Effector memory CD8-positive, alpha-beta T cell (primary cell): ENCODE data around the gene PHLDA1.
"Not testable (repeated sequence)": the region's sequence is repeated elsewhere in the genome, so short reads cannot be mapped to it uniquely, and the experiment has no call there.

ENCODE experiments used
- ATAC-seq: fragments of 150-1000 bp; cut with Tn5 transposase; replicated peaks from 2 replicates; pipeline ENCODE4 v1.10.0; 2021; ENCODE audit warnings: mild to moderate bottlenecking, moderate library complexity
- DNase-seq, 3 experiments: peaks; one replicate each; pipeline ENCODE4 v3.0.0; 2021
- H3K27ac Mint-ChIP-seq, 2 donors: one replicate each; pipeline ENCODE4 v1.8.0; 2022; ENCODE audit warnings: mild to moderate bottlenecking in 2 of 2, mixed read lengths in 2 of 2, moderate library complexity in 2 of 2
- H3K27me3 Mint-ChIP-seq, 2 donors: one replicate each; pipeline ENCODE4 v1.8.0; 2022; ENCODE audit warnings: mixed read lengths in 2 of 2
- H3K36me3 Mint-ChIP-seq: one replicate; pipeline ENCODE4 v1.8.0; 2022; ENCODE audit warnings: mild to moderate bottlenecking, moderate library complexity, mixed read lengths; ENCODE audit not compliant: insufficient read depth
- H3K4me1 Mint-ChIP-seq, 2 donors: one replicate each; pipeline ENCODE4 v1.8.0; 2022; ENCODE audit warnings: low read depth in 2 of 2, mixed read lengths in 2 of 2
- H3K4me3 Mint-ChIP-seq, 2 donors: one replicate each; pipeline ENCODE4 v1.8.0; 2022; ENCODE audit warnings: mild to moderate bottlenecking in 2 of 2, mixed read lengths in 2 of 2, moderate library complexity in 2 of 2
- H3K9me3 Mint-ChIP-seq, 2 donors: one replicate each; pipeline ENCODE4 v1.8.0; 2022; ENCODE audit warnings: mixed read lengths in 2 of 2

PHLDA1 gene

GRCh38 chr12:75998292-75999063, 33.1 kb downstream of the PHLDA1 start:
- H3K27ac Mint-ChIP-seq, result no peak overlapping the region
- no peak overlapping the region for H3K4me3 Mint-ChIP-seq
- peaks cover 0 to 3% of the 10 kb centered on the region in 2 donors for H3K4me1 Mint-ChIP-seq
- ATAC-seq, result no peak
- no peak for DNase-seq
- no peaks in the 10 kb centered on the region for H3K36me3 Mint-ChIP-seq
- no peaks in the 10 kb centered on the region for H3K27me3 Mint-ChIP-seq
- H3K9me3 Mint-ChIP-seq, result no peaks in the 10 kb centered on the region

GRCh38 chr12:75997658-75998057, 33.9 kb downstream of the PHLDA1 start:
- no peaks in the 10 kb centered on the region for H3K27me3 Mint-ChIP-seq
- ATAC-seq (no peak), DNase-seq (no peak)
- peaks cover 0 to 3% of the 10 kb centered on the region in 2 donors for H3K4me1 Mint-ChIP-seq
- no peak overlapping the region for H3K4me3 Mint-ChIP-seq
- no peaks in the 10 kb centered on the region for H3K9me3 Mint-ChIP-seq
- no peaks in the 10 kb centered on the region for H3K36me3 Mint-ChIP-seq
- H3K27ac Mint-ChIP-seq, result no peak overlapping the region

- H3K4me1 Mint-ChIP-seq, result peaks cover 0 to 3% of the 10 kb centered on the region in 2 donors
- no peak overlapping the region for H3K4me3 Mint-ChIP-seq
- H3K27ac Mint-ChIP-seq, result no peak overlapping the region
- no peaks in the 10 kb centered on the region for H3K27me3 Mint-ChIP-seq
- DNase-seq, result no peak
- no peaks in the 10 kb centered on the region for H3K9me3 Mint-ChIP-seq
- H3K36me3 Mint-ChIP-seq, result no peaks in the 10 kb centered on the region
- ATAC-seq, result no peak
These were observed 34.6 kb downstream of the PHLDA1 start for GRCh38 chr12:75996861-75997447.

- Mint-ChIP-seq H3K36me3 (no peaks in the 10 kb centered on the region), H3K4me3 (no peak overlapping the region), H3K4me1 (peaks cover 0 to 3% of the 10 kb centered on the region in 2 donors), H3K27me3 (peaks cover 0 to 4% of the 10 kb centered on the region in 2 donors), H3K9me3 (no peaks in the 10 kb centered on the region), H3K27ac (no peak overlapping the region)
- ATAC-seq, result no peak
- no peak for DNase-seq
These were observed 35.9 kb downstream of the PHLDA1 start for GRCh38 chr12:75995691-75996090.

- ATAC-seq (no peak), DNase-seq (no peak)
- Mint-ChIP-seq H3K4me1 (peaks cover 0 to 3% of the 10 kb centered on the region in 2 donors), H3K27me3 (peaks cover 0 to 9% of the 10 kb centered on the region in 2 donors), H3K4me3 (no peak overlapping the region), H3K27ac (peak overlapping the region in 1 of 2 donors; percentile 26), H3K9me3 (no peaks in the 10 kb centered on the region), H3K36me3 (no peaks in the 10 kb centered on the region)
These were observed 37.4 kb downstream of the PHLDA1 start for GRCh38 chr12:75994069-75994740.

- no peaks in the 10 kb centered on the region for H3K36me3 Mint-ChIP-seq
- H3K9me3 Mint-ChIP-seq, result no peaks in the 10 kb centered on the region
- peaks cover 0 to 3% of the 10 kb centered on the region in 2 donors for H3K4me1 Mint-ChIP-seq
- no peak overlapping the region for H3K27ac Mint-ChIP-seq
- no peak for DNase-seq
- ATAC-seq, result no peak
- H3K27me3 Mint-ChIP-seq, result peaks cover 0 to 16% of the 10 kb centered on the region in 2 donors
- no peak overlapping the region for H3K4me3 Mint-ChIP-seq
These were observed 39.8 kb downstream of the PHLDA1 start for GRCh38 chr12:75991753-75992152.

- Mint-ChIP-seq H3K9me3 (no peaks in the 10 kb centered on the region), H3K4me3 (no peak overlapping the region), H3K27ac (no peak overlapping the region), H3K27me3 (peaks cover 0 to 16% of the 10 kb centered on the region in 2 donors), H3K4me1 (peaks cover 2 to 7% of the 10 kb centered on the region in 2 donors), H3K36me3 (no peaks in the 10 kb centered on the region)
- no peak for DNase-seq
- ATAC-seq, result no peak
These were observed 41.2 kb downstream of the PHLDA1 start for GRCh38 chr12:75990189-75990912.

- H3K36me3 Mint-ChIP-seq, H3K4me3 Mint-ChIP-seq, H3K9me3 Mint-ChIP-seq, ATAC-seq, DNase-seq, H3K27ac Mint-ChIP-seq: not testable (repeated sequence)
- H3K27me3 Mint-ChIP-seq, result peaks cover 0 to 16% of the 10 kb centered on the region in 2 donors
- H3K4me1 Mint-ChIP-seq, result peaks cover 17 to 18% of the 10 kb centered on the region in 2 donors
These were observed 43.9 kb downstream of the PHLDA1 start for GRCh38 chr12:75987709-75988108.

GRCh38 chr12:75986001-75986746, 45.4 kb downstream of the PHLDA1 start:
- ATAC-seq (no peak), DNase-seq (no peak)
- Mint-ChIP-seq H3K9me3 (no peaks in the 10 kb centered on the region), H3K4me3 (no peak overlapping the region), H3K36me3 (no peaks in the 10 kb centered on the region), H3K4me1 (peaks cover 18 to 19% of the 10 kb centered on the region in 2 donors), H3K27ac (no peak overlapping the region), H3K27me3 (peaks cover 0 to 13% of the 10 kb centered on the region in 2 donors)

- Mint-ChIP-seq H3K4me1 (peaks cover 18 to 19% of the 10 kb centered on the region in 2 donors), H3K27ac (peak overlapping the region; percentile 26 to 73), H3K4me3 (no peak overlapping the region), H3K27me3 (peaks cover 0 to 12% of the 10 kb centered on the region in 2 donors), H3K36me3 (no peaks in the 10 kb centered on the region), H3K9me3 (no peaks in the 10 kb centered on the region)
- no peak for DNase-seq
- no peak for ATAC-seq
These were observed 46.0 kb downstream of the PHLDA1 start for GRCh38 chr12:75985566-75985965.

- peaks cover 19 to 20% of the 10 kb centered on the region in 2 donors for H3K4me1 Mint-ChIP-seq
- peaks cover 0 to 11% of the 10 kb centered on the region in 2 donors for H3K27me3 Mint-ChIP-seq
- H3K9me3 Mint-ChIP-seq, result no peaks in the 10 kb centered on the region
- H3K27ac Mint-ChIP-seq, result peak overlapping the region; percentile 26 to 73
- no peak for DNase-seq
- peak overlapping the region in 1 of 2 donors; percentile 1 for H3K4me3 Mint-ChIP-seq
- no peaks in the 10 kb centered on the region for H3K36me3 Mint-ChIP-seq
- ATAC-seq, result peak; percentile 53
These were observed 46.9 kb downstream of the PHLDA1 start for GRCh38 chr12:75984577-75985182.

GRCh38 chr12:75983851-75984250, 47.7 kb downstream of the PHLDA1 start:
- H3K27ac Mint-ChIP-seq, result peak overlapping the region; percentile 0 to 1
- H3K9me3 Mint-ChIP-seq, H3K36me3 Mint-ChIP-seq, ATAC-seq, H3K27me3 Mint-ChIP-seq, DNase-seq: not testable (repeated sequence)
- H3K4me1 Mint-ChIP-seq, result peaks cover 24 to 28% of the 10 kb centered on the region in 2 donors
- peak overlapping the region in 1 of 2 donors; percentile 21 for H3K4me3 Mint-ChIP-seq
